ENCODE measurements around the gene RAD51B. TPM values are rescaled to one million over a fixed set of nuclear protein-coding genes. Genes with fewer than 3 reads are reported as not detected.
"Not testable (repeated sequence)": the region's sequence is repeated elsewhere in the genome, so short reads cannot be mapped to it uniquely, and the experiment has no call there.

The RAD51B gene
- total and polyA plus RNA-seq, 4 experiments from 2014 or later, result 22.0 to 35.7 (median 31.4) TPM

GRCh38 chr14:68423686-68424085, 604.1 kb downstream of the RAD51B start:
- Mint-ChIP-seq H3K27ac (peak overlapping the region in 4 of 7 donors; percentile 42 to 85 (median 58)), H3K4me3 (no peak overlapping the region), H3K4me1 (peaks cover 6 to 18% (median 12%) of the 10 kb centered on the region in 4 donors), H3K27me3 (no peaks in the 10 kb centered on the region), H3K36me3 (peaks cover 0 to 11% of the 10 kb centered on the region in 2 donors), H3K9me3 (peaks cover 0 to 4% (median 0%) of the 10 kb centered on the region in 8 donors)
- POLR2A ChIA-PET (ENCODE audit: partially characterized antibody), result no interaction called here
- Histone ChIP-seq H3K27ac (ENCODE audit: low read depth, low read length) (no peak overlapping the region), H3K36me3 (ENCODE audit: insufficient read depth, low read length) (no peaks in the 10 kb centered on the region), H3K4me3 (ENCODE audit: low read length in 2 of 2) (no peak overlapping the region), H3K4me1 (ENCODE audit: insufficient read depth, low read length) (peaks cover 6% of the 10 kb centered on the region), H3K27me3 (ENCODE audit: insufficient read depth, low read length) (no peaks in the 10 kb centered on the region), H3K9me3 (ENCODE audit: control insufficient read depth in 1 of 2, low read length in 2 of 2) (no peaks in the 10 kb centered on the region)
- intact Hi-C loops (cut with micrococcal nuclease), result no loop called here
- CTCF ChIA-PET (ENCODE audit: partially characterized antibody), result no interaction called here
- no peak for DNase-seq

GRCh38 chr14:68424443-68425172, 605.0 kb downstream of the RAD51B start:
- no peak for DNase-seq
- Histone ChIP-seq H3K4me1 (ENCODE audit: insufficient read depth, low read length) (peaks cover 2% of the 10 kb centered on the region), H3K27me3 (ENCODE audit: insufficient read depth, low read length) (no peaks in the 10 kb centered on the region), H3K27ac (ENCODE audit: low read depth, low read length) (no peak overlapping the region), H3K4me3 (ENCODE audit: low read length in 2 of 2) (no peak overlapping the region), H3K36me3 (ENCODE audit: insufficient read depth, low read length) (no peaks in the 10 kb centered on the region), H3K9me3 (ENCODE audit: control insufficient read depth in 1 of 2, low read length in 2 of 2) (no peaks in the 10 kb centered on the region)
- Mint-ChIP-seq H3K4me1 (peaks cover 1 to 10% (median 7%) of the 10 kb centered on the region in 4 donors), H3K27me3 (no peaks in the 10 kb centered on the region), H3K9me3 (peaks cover 0 to 4% (median 0%) of the 10 kb centered on the region in 8 donors), H3K36me3 (peaks cover 0 to 11% of the 10 kb centered on the region in 2 donors), H3K4me3 (no peak overlapping the region), H3K27ac (peak overlapping the region in 2 of 7 donors; percentile 1 to 7)
- intact Hi-C loops (cut with micrococcal nuclease), result no loop called here
- ChIA-PET CTCF (ENCODE audit: partially characterized antibody) (no interaction called here), POLR2A (ENCODE audit: partially characterized antibody) (interaction anchor here (0.8 kb wide), 1 partner anchor 364 kb away, joined by 4 read pairs; no protein-coding TSS in a partner anchor)

GRCh38 chr14:68426661-68427549, 607.3 kb downstream of the RAD51B start:
- no peak overlapping the region for H3K27ac ChIP-seq (ENCODE audit: low read depth, low read length)
- Mint-ChIP-seq H3K4me3 (no peak overlapping the region), H3K4me1 (peaks cover 0 to 9% (median 5%) of the 10 kb centered on the region in 4 donors), H3K36me3 (peaks cover 0 to 13% of the 10 kb centered on the region in 2 donors), H3K9me3 (peaks cover 0 to 10% (median 1%) of the 10 kb centered on the region in 8 donors), H3K27me3 (no peaks in the 10 kb centered on the region), H3K27ac (no peak overlapping the region)
- H3K4me1 ChIP-seq (ENCODE audit: insufficient read depth, low read length), result no peaks in the 10 kb centered on the region
- no peak for DNase-seq
- ChIA-PET CTCF (ENCODE audit: partially characterized antibody) (interaction anchor here (0.8 to 1.4 kb wide), 2 partner anchors 12 to 51 kb away, joined by 3 read pairs; no protein-coding TSS in a partner anchor), POLR2A (ENCODE audit: partially characterized antibody) (no interaction called here)
- intact Hi-C loops (cut with micrococcal nuclease), result no loop called here
- H3K27me3 ChIP-seq (ENCODE audit: insufficient read depth, low read length), result no peaks in the 10 kb centered on the region
- H3K4me3 ChIP-seq (ENCODE audit: low read length in 2 of 2), result no peak overlapping the region
- no peaks in the 10 kb centered on the region for H3K36me3 ChIP-seq (ENCODE audit: insufficient read depth, low read length)
- no peaks in the 10 kb centered on the region for H3K9me3 ChIP-seq (ENCODE audit: control insufficient read depth in 1 of 2, low read length in 2 of 2)

- Histone ChIP-seq H3K27ac (ENCODE audit: low read depth, low read length) (no peak overlapping the region), H3K36me3 (ENCODE audit: insufficient read depth, low read length) (no peaks in the 10 kb centered on the region), H3K9me3 (ENCODE audit: control insufficient read depth in 1 of 2, low read length in 2 of 2) (no peaks in the 10 kb centered on the region), H3K27me3 (ENCODE audit: insufficient read depth, low read length) (no peaks in the 10 kb centered on the region), H3K4me3 (ENCODE audit: low read length in 2 of 2) (no peak overlapping the region), H3K4me1 (ENCODE audit: insufficient read depth, low read length) (no peaks in the 10 kb centered on the region)
- ChIA-PET POLR2A (ENCODE audit: partially characterized antibody) (no interaction called here), CTCF (ENCODE audit: partially characterized antibody) (interaction anchor here (0.8 kb wide), 1 partner anchor 50 kb away, joined by 3 read pairs; no protein-coding TSS in a partner anchor)
- Mint-ChIP-seq H3K36me3 (peaks cover 0 to 13% of the 10 kb centered on the region in 2 donors), H3K27ac (no peak overlapping the region), H3K9me3 (peaks cover 0 to 10% (median 1%) of the 10 kb centered on the region in 8 donors), H3K4me1 (peaks cover 0 to 9% (median 5%) of the 10 kb centered on the region in 4 donors), H3K4me3 (no peak overlapping the region), H3K27me3 (no peaks in the 10 kb centered on the region)
- DNase-seq, result no peak
- intact Hi-C loops (cut with micrococcal nuclease), result no loop called here
Measured at GRCh38 chr14:68427550-68427890, 607.9 kb downstream of the RAD51B start.

GRCh38 chr14:68428900-68429299, 609.3 kb downstream of the RAD51B start:
- H3K27me3 Mint-ChIP-seq; H3K9me3 Mint-ChIP-seq; H3K9me3 ChIP-seq (ENCODE audit: control insufficient read depth in 1 of 2, low read length in 2 of 2); POLR2A ChIA-PET (ENCODE audit: partially characterized antibody); DNase-seq; H3K27me3 ChIP-seq (ENCODE audit: insufficient read depth, low read length); H3K27ac ChIP-seq (ENCODE audit: low read depth, low read length); H3K36me3 ChIP-seq (ENCODE audit: insufficient read depth, low read length); CTCF ChIA-PET (ENCODE audit: partially characterized antibody); H3K4me3 ChIP-seq (ENCODE audit: low read length in 2 of 2); intact Hi-C loops (cut with micrococcal nuclease); H3K4me3 Mint-ChIP-seq; H3K4me1 ChIP-seq (ENCODE audit: insufficient read depth, low read length): not testable (repeated sequence)
- peak overlapping the region in 1 of 7 donors; percentile 7 for H3K27ac Mint-ChIP-seq
- H3K36me3 Mint-ChIP-seq, result peaks cover 0 to 10% of the 10 kb centered on the region in 2 donors
- H3K4me1 Mint-ChIP-seq, result peaks cover 0 to 11% (median 5%) of the 10 kb centered on the region in 4 donors

- Mint-ChIP-seq H3K9me3 (peaks cover 0 to 21% (median 9%) of the 10 kb centered on the region in 8 donors), H3K36me3 (peaks cover 2 to 27% of the 10 kb centered on the region in 2 donors)
- H3K4me1 ChIP-seq (ENCODE audit: insufficient read depth, low read length); H3K36me3 ChIP-seq (ENCODE audit: insufficient read depth, low read length); H3K4me3 Mint-ChIP-seq; POLR2A ChIA-PET (ENCODE audit: partially characterized antibody); intact Hi-C loops (cut with micrococcal nuclease); H3K4me1 Mint-ChIP-seq; H3K27me3 Mint-ChIP-seq; H3K27me3 ChIP-seq (ENCODE audit: insufficient read depth, low read length); H3K27ac Mint-ChIP-seq; H3K27ac ChIP-seq (ENCODE audit: low read depth, low read length); DNase-seq; H3K9me3 ChIP-seq (ENCODE audit: control insufficient read depth in 1 of 2, low read length in 2 of 2); H3K4me3 ChIP-seq (ENCODE audit: low read length in 2 of 2): not testable (repeated sequence)
- CTCF ChIA-PET (ENCODE audit: partially characterized antibody), result interaction anchor here (0.8 to 1.2 kb wide), 2 partner anchors 185 to 383 kb away, joined by 3 to 5 read pairs; no protein-coding TSS in a partner anchor
Measured at GRCh38 chr14:68434173-68434572, 614.6 kb downstream of the RAD51B start.

- Mint-ChIP-seq H3K9me3 (peaks cover 0 to 12% (median 8%) of the 10 kb centered on the region in 8 donors), H3K36me3 (peaks cover 2 to 29% of the 10 kb centered on the region in 2 donors)
- CTCF ChIA-PET (ENCODE audit: partially characterized antibody); H3K4me1 Mint-ChIP-seq; H3K36me3 ChIP-seq (ENCODE audit: insufficient read depth, low read length); POLR2A ChIA-PET (ENCODE audit: partially characterized antibody); H3K9me3 ChIP-seq (ENCODE audit: control insufficient read depth in 1 of 2, low read length in 2 of 2); H3K4me3 Mint-ChIP-seq; H3K27ac ChIP-seq (ENCODE audit: low read depth, low read length); H3K27me3 Mint-ChIP-seq; intact Hi-C loops (cut with micrococcal nuclease); DNase-seq; H3K27ac Mint-ChIP-seq; H3K4me3 ChIP-seq (ENCODE audit: low read length in 2 of 2); H3K4me1 ChIP-seq (ENCODE audit: insufficient read depth, low read length); H3K27me3 ChIP-seq (ENCODE audit: insufficient read depth, low read length): not testable (repeated sequence)
Measured at GRCh38 chr14:68435631-68436030, 616.1 kb downstream of the RAD51B start.

All from CD4-positive, alpha-beta memory T cell (primary cell).